HCT116 (cell line): ENCODE data around the gene BICRA. TPM values are rescaled to one million over a fixed set of nuclear protein-coding genes. Genes with fewer than 3 reads are reported as not detected.

Experiments used
- ATAC-seq: fragments of 200-7000 bp; cut with Tn5 transposase; 2 replicates; pipeline ENCODE4 v1.9.1; 2020; ENCODE audit warnings: mild to moderate bottlenecking, moderate library complexity
- BruUV-seq: library from RNA; stranded (reverse); fragments of 400-500 nt; replicated peaks from 2 replicates; lab custom pipeline; 2021; lab: Mats Ljungman, UMichigan
- CTCF ChIA-PET: fragments of 300-600 bp; sonication (Branson Sonifier 250); formaldehyde crosslinking; loops from one replicate; lab custom pipeline; 2021; ENCODE audit warnings: antibody characterized with exemption; lab: Charles Lee
- POLR2A ChIA-PET: fragments of 300-600, 350-600 bp; sonication (Branson Sonifier 250); formaldehyde crosslinking; loops from one replicate; lab custom pipeline; 2021; ENCODE audit warnings: antibody characterized with exemption; lab: Charles Lee
- RAD21 ChIA-PET, 2 experiments: fragments of 300-600 bp; sonication (Branson Sonifier 250); formaldehyde crosslinking; loops; one replicate each; lab custom pipeline; 2023; ENCODE audit warnings: low total read pairs in 2 of 2; ENCODE audit not compliant: uncharacterized antibody in 2 of 2, unreplicated experiment in 2 of 2, low non-redundant PET in 1 of 2; lab: Charles Lee
- DNase-seq: peaks from one replicate; pipeline ENCODE4 v3.0.0-alpha.2; 2010; ENCODE audit warnings: low read depth, low spot score
- H2AFZ ChIP-seq: fragments of 200-600 bp; shearing (Covaris generic), sonication (generic); 2 replicates; pipeline ENCODE4 v1.6.1; 2017; ENCODE audit warnings: low read depth, mixed run types, mixed read lengths, antibody characterized with exemption, low read length; ENCODE audit not compliant: poor library complexity, severe bottlenecking
- H3K27ac ChIP-seq: 2 replicates; pipeline ENCODE4 v1.5.1; 2012; ENCODE audit warnings: low read depth, low read length
- H3K27me3 ChIP-seq: fragments of 200-600 bp; sonication (generic); 2 replicates; pipeline ENCODE4 v1.6.1; 2016; ENCODE audit warnings: mixed run types, low read length, mixed read lengths; ENCODE audit not compliant: insufficient read depth
- H3K36me3 ChIP-seq, 2 experiments: fragments of 200-500 bp in 1 of 2; fragments of 200-600 bp in 1 of 2; sonication (Bioruptor generic) in 1 of 2; sonication (generic) in 1 of 2; 2 replicates each; pipeline versions ENCODE4 v1.5.1 to v1.6.1; 2014 to 2016; ENCODE audit warnings: low read length in 2 of 2, inconsistent platforms in 1 of 2, mixed read lengths in 1 of 2, mixed run types in 1 of 2; ENCODE audit not compliant: insufficient read depth in 2 of 2, control insufficient read depth in 1 of 2
- H3K4me1 ChIP-seq, 2 experiments: fragments of 200-600 bp in 1 of 2; sonication (generic) in 1 of 2; 2 replicates each; pipeline versions ENCODE4 v1.5.1 to v1.6.1; 2012 to 2017; ENCODE audit warnings: low read length in 2 of 2, inconsistent platforms in 1 of 2, mild to moderate bottlenecking in 1 of 2, mixed read lengths in 1 of 2, mixed run types in 1 of 2, moderate library complexity in 1 of 2; ENCODE audit not compliant: insufficient read depth in 2 of 2, control insufficient read depth in 1 of 2
- H3K4me2 ChIP-seq: fragments of 200-600 bp; sonication (generic); 2 replicates; pipeline ENCODE4 v1.6.1; 2017; ENCODE audit warnings: mixed run types, low read length, mixed read lengths
- H3K4me3 ChIP-seq, 2 experiments: fragments of 200-600 bp in 1 of 2; sonication (generic) in 1 of 2; replicated peaks in 1 of 2; 2 replicates each; pipeline ENCODE4 v1.5.1; 2011 to 2016; ENCODE audit warnings: low read length in 2 of 2, control low read depth in 1 of 2, low read depth in 1 of 2, mild to moderate bottlenecking in 1 of 2, mixed read lengths in 1 of 2, mixed run types in 1 of 2
- H3K79me2 ChIP-seq: fragments of 200-600 bp; sonication (generic); 2 replicates; pipeline ENCODE4 v1.6.1; 2017; ENCODE audit warnings: mild to moderate bottlenecking, mixed run types, low read length, moderate library complexity, mixed read lengths; ENCODE audit not compliant: insufficient read depth
- H3K9ac ChIP-seq: fragments of 200-600 bp; sonication (generic); 2 replicates; pipeline ENCODE4 v1.6.1; 2016; ENCODE audit warnings: low read length, mixed read lengths
- H3K9me2 ChIP-seq: fragments of 200-600 bp; sonication (generic), shearing (Covaris generic); 2 replicates; pipeline ENCODE4 v1.6.1; 2017; ENCODE audit warnings: mixed run types, mild to moderate bottlenecking, moderate library complexity; ENCODE audit not compliant: insufficient read depth
- H3K9me3 ChIP-seq, 2 experiments: fragments of 200-500 bp in 1 of 2; fragments of 200-600 bp in 1 of 2; sonication (Bioruptor generic) in 1 of 2; sonication (generic) in 1 of 2; 2 replicates each; pipeline ENCODE4 v1.6.1; 2014 to 2017; ENCODE audit warnings: low read length in 2 of 2, mixed read lengths in 2 of 2, inconsistent platforms in 1 of 2, low read depth in 1 of 2, mild to moderate bottlenecking in 1 of 2, mixed run types in 1 of 2, moderate library complexity in 1 of 2; ENCODE audit not compliant: control insufficient read depth in 1 of 2, insufficient read depth in 1 of 2
- H4K20me1 ChIP-seq: fragments of 200-600 bp; sonication (generic), shearing (Covaris generic); 2 replicates; pipeline ENCODE4 v1.6.1; 2017; ENCODE audit warnings: mixed run types, mild to moderate bottlenecking, moderate library complexity; ENCODE audit not compliant: insufficient read depth
- CEBPB ChIP-seq: IDR thresholded peaks from 2 replicates; pipeline ENCODE4 v1.6.1; 2012; ENCODE audit warnings: low read depth
- ELF1 ChIP-seq: IDR thresholded peaks from 2 replicates; pipeline ENCODE4 v1.6.1; 2012; ENCODE audit warnings: low read depth, borderline replicate concordance
- EZH2 ChIP-seq: fragments of 200-600 bp; sonication (generic); IDR thresholded peaks from 2 replicates; pipeline ENCODE4 v1.6.1; 2017; ENCODE audit warnings: antibody characterized with exemption, mixed run types
- EZH2phosphoT487 ChIP-seq: fragments of 200-600 bp; IDR thresholded peaks from 2 replicates; pipeline ENCODE4 v1.6.1; 2018; ENCODE audit warnings: antibody characterized with exemption, borderline replicate concordance
- FOSL1 ChIP-seq: IDR thresholded peaks from 2 replicates; pipeline ENCODE4 v1.6.1; 2012; ENCODE audit warnings: low read depth
- JUND ChIP-seq: IDR thresholded peaks from 2 replicates; pipeline ENCODE4 v1.6.1; 2012
- RAD21 ChIP-seq: IDR thresholded peaks from 2 replicates; pipeline ENCODE4 v1.6.1; 2012; ENCODE audit warnings: low read depth, mild to moderate bottlenecking
- SIN3A ChIP-seq: IDR thresholded peaks from 2 replicates; pipeline ENCODE4 v1.6.1; 2012; ENCODE audit warnings: low read depth
- SP1 ChIP-seq: IDR thresholded peaks from 2 replicates; pipeline ENCODE4 v1.6.1; 2012; ENCODE audit warnings: low read depth
- SRF ChIP-seq: IDR thresholded peaks from 2 replicates; pipeline ENCODE4 v1.6.1; 2012; ENCODE audit warnings: low read depth
- ZNF274 ChIP-seq: fragments of 200-500 bp; sonication (Bioruptor generic); IDR thresholded peaks from 2 replicates; pipeline ENCODE4 v1.6.1; 2014; ENCODE audit warnings: mild to moderate bottlenecking, low read depth, low read length, inconsistent platforms
- intact Hi-C: fragments of 100-400 bp; cut with micrococcal nuclease; formaldehyde crosslinking; loops from 2 replicates; pipeline ENCODE4 v1.10.0; 2022
- total RNA-seq: library from RNA; stranded (reverse); gene quantifications from one replicate; pipeline ENCODE4 v1.2.1, GENCODE V29; 2021; ENCODE audit not compliant: unreplicated experiment
- TF ChIP-seq, protein P1 (sequence below): IDR thresholded peaks from 2 replicates; pipeline ENCODE4 v1.6.1; 2012; ENCODE audit warnings: low read depth
- TF ChIP-seq, protein P2 (sequence below): IDR thresholded peaks from 2 replicates; pipeline ENCODE4 v1.6.1; 2012
- TF ChIP-seq, protein P3 (sequence below): IDR thresholded peaks from 2 replicates; pipeline ENCODE4 v1.6.1; 2012

Gene BICRA
- total RNA-seq, 1 experiment from 2014 or later, result 11.3 TPM

- Histone ChIP-seq H3K4me3 (no peak overlapping the region), H2AFZ (no peak overlapping the region), H3K9me2 (no peaks in the 10 kb centered on the region), H3K9me3 (no peaks in the 10 kb centered on the region), H3K4me1 (peaks cover 30 to 41% of the 10 kb centered on the region in 2 experiments), H3K27me3 (no peaks in the 10 kb centered on the region), H3K9ac (peak overlapping the region; percentile 57), H3K27ac (peak overlapping the region; percentile 83; the same call in 1 of the 2 replicates), H4K20me1 (no peaks in the 10 kb centered on the region), H3K4me2 (peak overlapping the region; percentile 86), H3K36me3 (0 out of 4 replicates have a peak, but pooled peaks cover 0 to 7% of the 10 kb centered on the region in 2 experiments), H3K79me2 (peaks cover 62% of the 10 kb centered on the region)
- ChIA-PET CTCF (no interaction called here), RAD21 (no interaction called here), POLR2A (no interaction called here)
- no TSS peak for BruUV-seq
- no peak for ATAC-seq
- intact Hi-C loops, result no loop called here
- DNase-seq, result no peak
- TF ChIP-seq FOSL1, result no peak
- TF ChIP-seq, protein P1, sequence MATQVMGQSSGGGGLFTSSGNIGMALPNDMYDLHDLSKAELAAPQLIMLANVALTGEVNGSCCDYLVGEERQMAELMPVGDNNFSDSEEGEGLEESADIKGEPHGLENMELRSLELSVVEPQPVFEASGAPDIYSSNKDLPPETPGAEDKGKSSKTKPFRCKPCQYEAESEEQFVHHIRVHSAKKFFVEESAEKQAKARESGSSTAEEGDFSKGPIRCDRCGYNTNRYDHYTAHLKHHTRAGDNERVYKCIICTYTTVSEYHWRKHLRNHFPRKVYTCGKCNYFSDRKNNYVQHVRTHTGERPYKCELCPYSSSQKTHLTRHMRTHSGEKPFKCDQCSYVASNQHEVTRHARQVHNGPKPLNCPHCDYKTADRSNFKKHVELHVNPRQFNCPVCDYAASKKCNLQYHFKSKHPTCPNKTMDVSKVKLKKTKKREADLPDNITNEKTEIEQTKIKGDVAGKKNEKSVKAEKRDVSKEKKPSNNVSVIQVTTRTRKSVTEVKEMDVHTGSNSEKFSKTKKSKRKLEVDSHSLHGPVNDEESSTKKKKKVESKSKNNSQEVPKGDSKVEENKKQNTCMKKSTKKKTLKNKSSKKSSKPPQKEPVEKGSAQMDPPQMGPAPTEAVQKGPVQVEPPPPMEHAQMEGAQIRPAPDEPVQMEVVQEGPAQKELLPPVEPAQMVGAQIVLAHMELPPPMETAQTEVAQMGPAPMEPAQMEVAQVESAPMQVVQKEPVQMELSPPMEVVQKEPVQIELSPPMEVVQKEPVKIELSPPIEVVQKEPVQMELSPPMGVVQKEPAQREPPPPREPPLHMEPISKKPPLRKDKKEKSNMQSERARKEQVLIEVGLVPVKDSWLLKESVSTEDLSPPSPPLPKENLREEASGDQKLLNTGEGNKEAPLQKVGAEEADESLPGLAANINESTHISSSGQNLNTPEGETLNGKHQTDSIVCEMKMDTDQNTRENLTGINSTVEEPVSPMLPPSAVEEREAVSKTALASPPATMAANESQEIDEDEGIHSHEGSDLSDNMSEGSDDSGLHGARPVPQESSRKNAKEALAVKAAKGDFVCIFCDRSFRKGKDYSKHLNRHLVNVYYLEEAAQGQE, result no peak
- TF ChIP-seq, protein P2, sequence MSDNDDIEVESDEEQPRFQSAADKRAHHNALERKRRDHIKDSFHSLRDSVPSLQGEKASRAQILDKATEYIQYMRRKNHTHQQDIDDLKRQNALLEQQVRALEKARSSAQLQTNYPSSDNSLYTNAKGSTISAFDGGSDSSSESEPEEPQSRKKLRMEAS, result no peak
- TF ChIP-seq, protein P3, sequence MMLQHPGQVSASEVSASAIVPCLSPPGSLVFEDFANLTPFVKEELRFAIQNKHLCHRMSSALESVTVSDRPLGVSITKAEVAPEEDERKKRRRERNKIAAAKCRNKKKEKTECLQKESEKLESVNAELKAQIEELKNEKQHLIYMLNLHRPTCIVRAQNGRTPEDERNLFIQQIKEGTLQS, result no peak
- TF ChIP-seq SIN3A, result no peak
- TF ChIP-seq RAD21, result no peak
- no peak for TF ChIP-seq SRF
- no peak for TF ChIP-seq JUND
- no peak for TF ChIP-seq SP1
- TF ChIP-seq ELF1, result no peak
- no peak for TF ChIP-seq EZH2
- TF ChIP-seq ZNF274, result no peak
- TF ChIP-seq EZH2phosphoT487, result no peak
- no peak for TF ChIP-seq CEBPB
Measured at GRCh38 chr19:47649588-47649987, 40.7 kb downstream of the BICRA start.
